ENCODE results near the gene CD180. TPM values are rescaled to one million over a fixed set of nuclear protein-coding genes. Genes with fewer than 3 reads are reported as not detected.

The CD180 gene
- total RNA-seq, 1 donor from 2014 or later: under 0.01 TPM

GRCh38 chr5:67129768-67130167 is 66.8 kb downstream of the CD180 start:
- peak in 1 of 2 donors; percentile 71 for DNase-seq (ENCODE audit: low read depth in 2 of 2)

Data from lung microvascular endothelial cell (primary cell).